ENCODE results near the gene LNX1.

The LNX1 gene

GRCh38 chr4:53507671-53508286, 83.5 kb downstream of the LNX1 start:
- Histone ChIP-seq H3K27me3 (ENCODE audit: control insufficient read depth in 1 of 2, insufficient read depth in 2 of 2, low read length in 2 of 2) (no peaks in the 10 kb centered on the region), H3K27ac (ENCODE audit: low read depth, low read length) (no peak overlapping the region), H3K4me1 (ENCODE audit: insufficient read depth, low read length) (no peaks in the 10 kb centered on the region), H3K9me3 (ENCODE audit: low read length) (no peaks in the 10 kb centered on the region), H3K36me3 (ENCODE audit: insufficient read depth, low read length) (no peaks in the 10 kb centered on the region), H3K4me3 (ENCODE audit: low read depth in 1 of 2, low read length in 2 of 2) (no peak overlapping the region), H3K9ac (ENCODE audit: low read length) (no peak overlapping the region)

GRCh38 chr4:53507058-53507457, 84.2 kb downstream of the LNX1 start:
- Histone ChIP-seq H3K9ac (ENCODE audit: low read length) (no peak overlapping the region), H3K36me3 (ENCODE audit: insufficient read depth, low read length) (no peaks in the 10 kb centered on the region), H3K4me1 (ENCODE audit: insufficient read depth, low read length) (no peaks in the 10 kb centered on the region), H3K27ac (ENCODE audit: low read depth, low read length) (no peak overlapping the region), H3K27me3 (ENCODE audit: control insufficient read depth in 1 of 2, insufficient read depth in 2 of 2, low read length in 2 of 2) (no peaks in the 10 kb centered on the region), H3K4me3 (ENCODE audit: low read depth in 1 of 2, low read length in 2 of 2) (no peak overlapping the region), H3K9me3 (ENCODE audit: low read length) (no peaks in the 10 kb centered on the region)

GRCh38 chr4:53505947-53506346, 85.3 kb downstream of the LNX1 start:
- no peaks in the 10 kb centered on the region for H3K4me1 ChIP-seq (ENCODE audit: insufficient read depth, low read length)
- no peaks in the 10 kb centered on the region for H3K27me3 ChIP-seq (ENCODE audit: control insufficient read depth in 1 of 2, insufficient read depth in 2 of 2, low read length in 2 of 2)
- H3K36me3 ChIP-seq (ENCODE audit: insufficient read depth, low read length), result no peaks in the 10 kb centered on the region
- H3K4me3 ChIP-seq (ENCODE audit: low read depth in 1 of 2, low read length in 2 of 2), result no peak overlapping the region
- H3K9me3 ChIP-seq (ENCODE audit: low read length), result no peaks in the 10 kb centered on the region
- H3K9ac ChIP-seq (ENCODE audit: low read length), result no peak overlapping the region
- no peak overlapping the region for H3K27ac ChIP-seq (ENCODE audit: low read depth, low read length)

GRCh38 chr4:53502094-53502493, 89.2 kb downstream of the LNX1 start:
- Histone ChIP-seq H3K36me3 (ENCODE audit: insufficient read depth, low read length) (no peaks in the 10 kb centered on the region), H3K4me3 (ENCODE audit: low read depth in 1 of 2, low read length in 2 of 2) (no peak overlapping the region), H3K27ac (ENCODE audit: low read depth, low read length) (no peak overlapping the region), H3K9me3 (ENCODE audit: low read length) (no peaks in the 10 kb centered on the region), H3K4me1 (ENCODE audit: insufficient read depth, low read length) (no peaks in the 10 kb centered on the region), H3K9ac (ENCODE audit: low read length) (no peak overlapping the region), H3K27me3 (ENCODE audit: control insufficient read depth in 1 of 2, insufficient read depth in 2 of 2, low read length in 2 of 2) (no peaks in the 10 kb centered on the region)

GRCh38 chr4:53501561-53501960, 89.7 kb downstream of the LNX1 start:
- Histone ChIP-seq H3K4me1 (ENCODE audit: insufficient read depth, low read length) (no peaks in the 10 kb centered on the region), H3K27me3 (ENCODE audit: control insufficient read depth in 1 of 2, insufficient read depth in 2 of 2, low read length in 2 of 2) (no peaks in the 10 kb centered on the region), H3K9ac (ENCODE audit: low read length) (no peak overlapping the region), H3K36me3 (ENCODE audit: insufficient read depth, low read length) (no peaks in the 10 kb centered on the region), H3K27ac (ENCODE audit: low read depth, low read length) (no peak overlapping the region), H3K4me3 (ENCODE audit: low read depth in 1 of 2, low read length in 2 of 2) (no peak overlapping the region), H3K9me3 (ENCODE audit: low read length) (no peaks in the 10 kb centered on the region)

- Histone ChIP-seq H3K4me1 (ENCODE audit: insufficient read depth, low read length) (no peaks in the 10 kb centered on the region), H3K9ac (ENCODE audit: low read length) (no peak overlapping the region), H3K9me3 (ENCODE audit: low read length) (no peaks in the 10 kb centered on the region), H3K27me3 (ENCODE audit: control insufficient read depth in 1 of 2, insufficient read depth in 2 of 2, low read length in 2 of 2) (no peaks in the 10 kb centered on the region), H3K36me3 (ENCODE audit: insufficient read depth, low read length) (no peaks in the 10 kb centered on the region), H3K27ac (ENCODE audit: low read depth, low read length) (no peak overlapping the region), H3K4me3 (ENCODE audit: low read depth in 1 of 2, low read length in 2 of 2) (no peak overlapping the region)
Measured at GRCh38 chr4:53500546-53500945, 90.7 kb downstream of the LNX1 start.

- Histone ChIP-seq H3K4me3 (ENCODE audit: low read depth in 1 of 2, low read length in 2 of 2) (no peak overlapping the region), H3K27me3 (ENCODE audit: control insufficient read depth in 1 of 2, insufficient read depth in 2 of 2, low read length in 2 of 2) (no peaks in the 10 kb centered on the region), H3K9me3 (ENCODE audit: low read length) (no peaks in the 10 kb centered on the region), H3K9ac (ENCODE audit: low read length) (no peak overlapping the region), H3K36me3 (ENCODE audit: insufficient read depth, low read length) (no peaks in the 10 kb centered on the region), H3K4me1 (ENCODE audit: insufficient read depth, low read length) (no peaks in the 10 kb centered on the region), H3K27ac (ENCODE audit: low read depth, low read length) (no peak overlapping the region)
Measured at GRCh38 chr4:53499791-53500190, 91.5 kb downstream of the LNX1 start.

GRCh38 chr4:53498706-53499105, 92.6 kb downstream of the LNX1 start:
- Histone ChIP-seq H3K36me3 (ENCODE audit: insufficient read depth, low read length) (no peaks in the 10 kb centered on the region), H3K9ac (ENCODE audit: low read length) (no peak overlapping the region), H3K9me3 (ENCODE audit: low read length) (no peaks in the 10 kb centered on the region), H3K27me3 (ENCODE audit: control insufficient read depth in 1 of 2, insufficient read depth in 2 of 2, low read length in 2 of 2) (no peaks in the 10 kb centered on the region), H3K4me3 (ENCODE audit: low read depth in 1 of 2, low read length in 2 of 2) (no peak overlapping the region), H3K27ac (ENCODE audit: low read depth, low read length) (no peak overlapping the region), H3K4me1 (ENCODE audit: insufficient read depth, low read length) (no peaks in the 10 kb centered on the region)

- Histone ChIP-seq H3K36me3 (ENCODE audit: insufficient read depth, low read length) (no peaks in the 10 kb centered on the region), H3K4me1 (ENCODE audit: insufficient read depth, low read length) (no peaks in the 10 kb centered on the region), H3K4me3 (ENCODE audit: low read depth in 1 of 2, low read length in 2 of 2) (no peak overlapping the region), H3K9me3 (ENCODE audit: low read length) (no peaks in the 10 kb centered on the region), H3K9ac (ENCODE audit: low read length) (no peak overlapping the region), H3K27me3 (ENCODE audit: control insufficient read depth in 1 of 2, insufficient read depth in 2 of 2, low read length in 2 of 2) (no peaks in the 10 kb centered on the region), H3K27ac (ENCODE audit: low read depth, low read length) (no peak overlapping the region)
Measured at GRCh38 chr4:53497487-53498244, 93.6 kb downstream of the LNX1 start.

GRCh38 chr4:53494851-53495250, 96.4 kb downstream of the LNX1 start:
- H3K9me3 ChIP-seq (ENCODE audit: low read length), result no peaks in the 10 kb centered on the region
- no peaks in the 10 kb centered on the region for H3K4me1 ChIP-seq (ENCODE audit: insufficient read depth, low read length)

GRCh38 chr4:53490965-53491622, 100.2 kb downstream of the LNX1 start:
- Histone ChIP-seq H3K27me3 (ENCODE audit: control insufficient read depth in 1 of 2, insufficient read depth in 2 of 2, low read length in 2 of 2) (no peaks in the 10 kb centered on the region), H3K9ac (ENCODE audit: low read length) (no peak overlapping the region), H3K36me3 (ENCODE audit: insufficient read depth, low read length) (no peaks in the 10 kb centered on the region), H3K4me1 (ENCODE audit: insufficient read depth, low read length) (no peaks in the 10 kb centered on the region), H3K4me3 (ENCODE audit: low read depth in 1 of 2, low read length in 2 of 2) (no peak overlapping the region), H3K27ac (ENCODE audit: low read depth, low read length) (no peak overlapping the region), H3K9me3 (ENCODE audit: low read length) (no peaks in the 10 kb centered on the region)

More at GRCh38 chr4:53494851-53495250, 96.4 kb downstream of the LNX1 start:
- no peaks in the 10 kb centered on the region for H3K27me3 ChIP-seq (ENCODE audit: control insufficient read depth in 1 of 2, insufficient read depth in 2 of 2, low read length in 2 of 2)
- no peak overlapping the region for H3K27ac ChIP-seq (ENCODE audit: low read depth, low read length)
- H3K36me3 ChIP-seq (ENCODE audit: insufficient read depth, low read length), result no peaks in the 10 kb centered on the region
- H3K4me3 ChIP-seq (ENCODE audit: low read depth in 1 of 2, low read length in 2 of 2), result no peak overlapping the region
- no peak overlapping the region for H3K9ac ChIP-seq (ENCODE audit: low read length)
